OCI-LY3 (cell line): Measurements from ENCODE around the gene USP20.

Source experiments
- EZH2phosphoT487 ChIP-seq: fragments of 200-600 bp; shearing (Covaris generic); IDR thresholded peaks from 2 replicates; pipeline ENCODE4 v1.6.1; 2018; ENCODE audit warnings: antibody characterized with exemption, mixed run types, low read depth
- TF ChIP-seq, protein P1 (sequence below): fragments of 200-600, 300-600 bp; sonication (generic); IDR thresholded peaks from 2 replicates; pipeline ENCODE4 v1.5.1; 2014; ENCODE audit warnings: antibody characterized with exemption, low read length, low read depth

DNA sequence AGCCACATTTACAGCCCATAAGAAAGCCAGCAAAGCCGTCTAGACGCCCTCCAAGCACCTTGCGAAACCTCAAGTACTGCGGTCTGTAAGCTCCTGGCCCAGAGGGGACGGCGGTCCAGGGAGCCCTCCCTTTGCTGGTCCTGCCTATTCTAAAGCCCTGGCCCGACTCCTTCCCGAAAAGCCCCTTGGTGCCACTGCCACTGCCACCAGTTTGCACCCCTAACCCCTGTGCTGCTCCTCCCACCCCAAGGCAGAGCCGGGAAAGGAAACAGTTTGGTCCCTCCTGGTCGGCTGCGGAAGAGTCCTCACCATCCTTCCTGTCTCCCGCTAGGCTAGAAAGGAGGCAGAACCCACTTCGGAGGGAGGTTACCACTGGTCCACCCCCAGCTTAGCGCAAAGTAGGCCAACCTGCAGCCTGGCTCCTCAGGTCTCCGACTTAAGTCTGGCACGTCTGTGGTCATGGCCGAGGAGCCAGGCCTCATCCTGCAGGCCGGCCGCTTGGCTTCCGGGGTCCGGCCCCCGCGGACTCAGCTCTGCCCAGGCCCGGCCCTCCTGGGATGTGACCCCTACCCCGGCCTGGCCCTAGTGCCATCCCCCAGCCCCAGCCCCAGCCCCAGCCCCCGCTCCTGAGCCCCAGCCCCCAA is 12.2 kb upstream of the USP20 start:
- TF ChIP-seq, protein P1, sequence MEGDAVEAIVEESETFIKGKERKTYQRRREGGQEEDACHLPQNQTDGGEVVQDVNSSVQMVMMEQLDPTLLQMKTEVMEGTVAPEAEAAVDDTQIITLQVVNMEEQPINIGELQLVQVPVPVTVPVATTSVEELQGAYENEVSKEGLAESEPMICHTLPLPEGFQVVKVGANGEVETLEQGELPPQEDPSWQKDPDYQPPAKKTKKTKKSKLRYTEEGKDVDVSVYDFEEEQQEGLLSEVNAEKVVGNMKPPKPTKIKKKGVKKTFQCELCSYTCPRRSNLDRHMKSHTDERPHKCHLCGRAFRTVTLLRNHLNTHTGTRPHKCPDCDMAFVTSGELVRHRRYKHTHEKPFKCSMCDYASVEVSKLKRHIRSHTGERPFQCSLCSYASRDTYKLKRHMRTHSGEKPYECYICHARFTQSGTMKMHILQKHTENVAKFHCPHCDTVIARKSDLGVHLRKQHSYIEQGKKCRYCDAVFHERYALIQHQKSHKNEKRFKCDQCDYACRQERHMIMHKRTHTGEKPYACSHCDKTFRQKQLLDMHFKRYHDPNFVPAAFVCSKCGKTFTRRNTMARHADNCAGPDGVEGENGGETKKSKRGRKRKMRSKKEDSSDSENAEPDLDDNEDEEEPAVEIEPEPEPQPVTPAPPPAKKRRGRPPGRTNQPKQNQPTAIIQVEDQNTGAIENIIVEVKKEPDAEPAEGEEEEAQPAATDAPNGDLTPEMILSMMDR: no peak
- TF ChIP-seq EZH2phosphoT487: no peak
